IPS-NIHi7 (cell line): ENCODE data around the gene TANC2.

Experiments
- DNase-seq: peaks from one replicate; pipeline ENCODE4 v3.0.0; 2012; ENCODE audit warnings: mixed read lengths; ENCODE audit errors: extremely low spot score

The TANC2 gene

GRCh38 chr17:62965686-62966425, at the start of gene TANC2:
Gene TANC2 (plus strand): TSS chr17:62966235. CDS start chr17:63009560, 43,325 bp downstream.
- peak; percentile 88 for DNase-seq

- DNase-seq, result no peak
These were observed 49.1 kb upstream of the TANC2 start for GRCh38 chr17:62916684-62917571.

- no peak for DNase-seq
These were observed 46.6 kb upstream of the TANC2 start for GRCh38 chr17:62919388-62919787.

- DNase-seq, result no peak
These were observed 45.7 kb upstream of the TANC2 start for GRCh38 chr17:62920300-62920699.

- DNase-seq, result no peak
These were observed 44.2 kb upstream of the TANC2 start for GRCh38 chr17:62921817-62922216.

- no peak for DNase-seq
These were observed 42.5 kb upstream of the TANC2 start for GRCh38 chr17:62923258-62924150.

- no peak for DNase-seq
These were observed 40.7 kb upstream of the TANC2 start for GRCh38 chr17:62925267-62925836.

GRCh38 chr17:62927083-62927482, 39.0 kb upstream of the TANC2 start:
- DNase-seq, result no peak

GRCh38 chr17:62929320-62929719, 36.7 kb upstream of the TANC2 start:
- no peak for DNase-seq

GRCh38 chr17:62931101-62931500, 34.9 kb upstream of the TANC2 start:
- DNase-seq, result no peak

- DNase-seq, result no peak
These were observed 32.3 kb upstream of the TANC2 start for GRCh38 chr17:62933501-62934385.

- no peak for DNase-seq
These were observed 30.9 kb upstream of the TANC2 start for GRCh38 chr17:62935098-62935497.

GRCh38 chr17:62935523-62935922, 30.5 kb upstream of the TANC2 start:
- no peak for DNase-seq

- DNase-seq, result no peak
These were observed 28.4 kb upstream of the TANC2 start for GRCh38 chr17:62937606-62938005.

- no peak for DNase-seq
These were observed 24.6 kb upstream of the TANC2 start for GRCh38 chr17:62941358-62941991.

GRCh38 chr17:62948370-62948769, 17.7 kb upstream of the TANC2 start:
- DNase-seq, result no peak

GRCh38 chr17:62949036-62949435, 17.0 kb upstream of the TANC2 start:
- DNase-seq, result no peak

GRCh38 chr17:62950067-62950466, 16.0 kb upstream of the TANC2 start:
- DNase-seq, result no peak

GRCh38 chr17:62955841-62956352, 10.1 kb upstream of the TANC2 start:
- DNase-seq, result no peak

- no peak for DNase-seq
These were observed 2.7 kb upstream of the TANC2 start for GRCh38 chr17:62963296-62963695.
